Measurements from ENCODE around the gene HHAT.
A peak's percentile ranks its signal among the peaks of the same experiment; 100 is the strongest.

Gene HHAT

DNA sequence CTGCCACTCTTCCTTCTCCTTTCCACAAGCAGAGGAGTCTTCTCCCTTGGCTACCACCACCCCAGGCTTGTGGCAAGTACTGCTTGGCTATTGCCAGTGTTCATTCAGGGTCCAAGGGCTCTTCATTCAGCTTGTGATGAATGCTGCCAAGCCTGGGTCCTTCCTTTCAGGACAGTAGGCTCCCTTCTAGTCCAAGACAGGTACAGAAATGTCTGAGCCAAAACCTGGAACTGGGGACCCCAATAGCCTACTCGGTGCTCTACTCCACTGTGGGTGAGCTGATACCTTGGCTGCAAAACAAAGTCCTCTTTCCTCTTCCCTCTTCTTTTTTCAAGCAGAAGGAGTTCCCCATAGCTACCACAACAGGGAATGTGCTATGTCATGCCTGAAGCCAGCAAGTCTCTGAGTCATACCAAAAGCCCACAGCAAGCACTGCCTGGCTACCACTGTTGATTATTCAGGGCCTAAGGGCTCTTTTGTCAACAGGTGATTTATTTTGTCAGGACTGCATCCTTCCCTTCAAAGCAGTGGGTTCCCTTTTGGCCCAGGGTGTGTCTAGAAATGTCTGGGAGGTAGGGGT, 268.9 kb downstream of the HHAT start:
- DNase-seq (ENCODE audit: low read depth, low spot score): peak; percentile 25

DNA sequence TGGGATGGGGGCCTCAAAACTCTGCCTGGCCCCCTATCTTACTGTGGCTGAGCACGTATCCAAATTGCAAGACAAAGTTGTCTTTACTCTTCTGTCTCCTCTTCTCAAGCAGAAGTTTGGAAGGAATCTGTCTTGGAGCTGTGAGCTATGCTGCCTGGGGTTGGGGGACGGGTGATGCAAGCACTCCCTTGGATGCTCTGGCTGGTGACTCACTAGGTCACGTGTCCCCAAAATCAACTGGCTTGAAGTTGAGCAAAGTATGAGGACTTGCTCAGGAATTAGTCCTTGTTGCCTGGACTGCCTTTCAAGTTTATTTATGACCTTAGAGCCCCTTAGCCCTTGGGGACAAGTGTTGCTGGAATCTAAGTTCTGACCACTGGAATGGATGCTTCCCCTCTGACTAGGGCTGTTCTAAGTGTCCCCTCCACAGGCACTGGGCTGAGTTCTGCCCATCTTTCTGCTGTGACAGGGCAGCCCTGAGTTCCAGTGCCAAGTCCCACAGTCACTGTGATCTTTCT, 269.5 kb downstream of the HHAT start:
- peak; percentile 39 for DNase-seq (ENCODE audit: low read depth, low spot score)

DNA sequence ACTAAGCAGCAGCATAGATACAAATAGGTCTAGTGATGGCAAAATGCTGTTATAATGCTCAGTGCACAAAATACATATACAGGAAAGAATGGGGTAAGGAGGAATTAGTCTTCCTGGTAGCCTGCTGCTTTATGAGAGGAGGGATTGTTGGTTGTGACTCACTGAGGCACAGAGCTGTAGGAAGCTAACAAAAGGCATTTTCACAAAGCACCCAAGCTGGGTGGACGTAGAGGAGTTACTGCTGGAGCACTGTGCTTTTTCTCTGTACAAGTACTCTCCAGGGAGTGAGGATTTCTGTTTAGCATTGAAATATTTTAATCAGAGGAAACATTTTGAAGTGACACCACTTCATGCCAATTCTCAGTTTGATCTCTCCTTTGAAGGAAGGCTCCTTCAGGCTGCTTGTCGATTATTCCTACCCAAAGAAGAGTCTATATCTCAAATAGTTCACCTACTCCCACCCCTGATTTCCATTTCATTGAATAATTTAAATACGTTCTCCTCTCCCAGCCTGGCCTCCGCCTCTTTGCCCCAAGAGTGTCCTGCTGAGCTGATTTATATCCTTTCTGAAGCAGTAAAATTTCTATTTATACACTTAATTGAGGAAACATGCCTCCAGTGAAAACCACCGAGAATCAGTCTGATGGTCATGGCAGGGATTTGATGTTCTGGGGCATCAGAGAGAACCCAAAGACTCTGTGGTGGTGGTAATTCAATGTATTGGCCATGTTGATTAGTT, 271.9 kb downstream of the HHAT start:
- DNase-seq (ENCODE audit: low read depth, low spot score): no peak

DNA sequence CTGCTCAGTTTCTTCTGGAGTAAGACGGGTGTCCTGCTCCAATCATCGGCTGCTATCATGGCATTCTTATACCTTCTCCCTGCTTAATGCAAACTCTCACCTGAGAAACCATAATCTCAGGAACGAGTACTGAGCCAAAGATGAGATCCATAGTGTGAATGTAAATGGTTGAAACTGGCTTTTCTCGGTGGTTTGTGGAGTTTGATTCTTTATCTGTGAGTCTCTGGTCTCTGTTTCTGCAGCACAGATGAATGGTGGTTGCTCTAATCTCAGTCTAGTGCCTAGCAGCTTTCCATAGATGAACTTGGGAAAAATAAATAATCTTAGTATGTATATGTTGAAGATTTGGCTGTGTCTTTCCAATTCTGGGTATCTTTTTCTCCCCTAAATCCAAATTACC, 274.4 kb downstream of the HHAT start:
- DNase-seq (ENCODE audit: low read depth, low spot score): no peak

DNA sequence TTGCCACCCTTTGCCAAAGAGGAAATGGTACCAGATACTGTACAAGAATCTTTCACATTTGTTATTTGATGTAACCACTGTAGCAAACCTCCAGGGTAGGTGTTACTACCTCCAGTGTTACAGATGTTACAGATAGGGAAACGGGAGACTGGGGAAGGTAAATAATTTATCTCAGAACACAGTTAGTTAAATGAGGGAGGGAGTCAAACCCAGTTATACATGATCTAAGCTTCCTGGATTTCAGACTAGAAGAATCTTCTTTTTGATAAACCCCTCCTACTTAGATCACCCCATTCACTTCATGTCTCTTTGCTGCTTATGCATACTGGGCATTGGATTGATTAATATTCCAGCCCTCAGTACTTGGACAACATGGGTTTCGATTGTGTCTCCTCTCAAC, 276.4 kb downstream of the HHAT start:
- no peak for DNase-seq (ENCODE audit: low read depth, low spot score)

DNA sequence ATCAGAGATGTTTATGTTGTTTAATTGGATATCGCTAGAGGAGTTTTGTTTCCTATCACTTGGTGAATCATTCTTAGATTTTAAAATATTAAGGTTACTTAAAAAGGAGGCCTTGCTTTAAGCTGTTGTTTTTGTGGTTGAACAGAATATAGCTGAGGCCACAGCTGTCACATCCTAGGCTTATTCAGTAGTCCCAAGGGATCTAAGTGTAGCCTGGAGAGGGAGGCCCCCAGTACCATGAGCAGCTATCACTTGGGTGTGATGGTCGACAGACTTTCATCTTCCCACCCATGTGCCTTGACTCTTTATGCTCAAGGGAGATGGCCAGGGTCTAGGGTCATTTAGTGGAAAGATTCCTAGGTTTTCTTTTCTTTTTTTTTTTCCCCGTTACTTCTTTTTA, 278.7 kb downstream of the HHAT start:
- DNase-seq (ENCODE audit: low read depth, low spot score): no peak

DNA sequence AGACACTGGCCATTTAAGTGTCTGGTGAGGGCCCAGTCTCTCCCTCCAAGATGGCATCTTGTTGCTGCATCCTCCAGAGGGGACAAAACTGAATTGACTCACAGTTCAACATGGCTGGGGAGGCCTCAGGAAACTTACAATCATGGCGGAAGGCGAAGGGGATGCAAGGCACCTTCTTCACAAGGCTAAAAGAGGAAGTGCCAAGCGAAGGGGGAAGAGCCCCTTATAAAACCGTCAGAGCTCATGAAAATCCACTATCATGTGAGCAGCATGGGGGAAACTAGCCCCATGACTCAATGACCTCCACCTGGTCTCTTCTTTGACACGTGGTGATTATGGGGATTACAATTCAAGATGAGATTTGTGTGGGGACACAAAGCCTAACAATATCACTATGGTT, 280.1 kb downstream of the HHAT start:
- DNase-seq (ENCODE audit: low read depth, low spot score): no peak

DNA sequence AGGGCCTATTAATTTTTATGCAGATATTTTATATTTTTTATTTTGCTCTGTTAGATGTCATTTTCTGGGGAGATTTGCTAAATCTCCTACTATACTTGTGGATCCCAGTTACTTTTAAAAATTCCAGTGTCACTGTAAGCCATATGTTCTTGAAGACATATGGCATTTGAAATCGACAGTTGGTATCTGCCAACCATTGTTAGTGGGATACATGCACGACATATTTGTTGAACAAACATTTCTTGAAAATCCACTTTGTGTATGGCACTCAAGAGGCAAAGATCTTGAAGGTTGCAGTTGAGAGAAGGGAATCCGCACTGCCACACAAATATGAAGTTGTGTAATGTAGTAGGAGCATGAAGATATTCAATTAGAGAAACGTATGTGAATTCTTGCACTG, 287.7 kb downstream of the HHAT start:
- no peak for DNase-seq (ENCODE audit: low read depth, low spot score)

DNA sequence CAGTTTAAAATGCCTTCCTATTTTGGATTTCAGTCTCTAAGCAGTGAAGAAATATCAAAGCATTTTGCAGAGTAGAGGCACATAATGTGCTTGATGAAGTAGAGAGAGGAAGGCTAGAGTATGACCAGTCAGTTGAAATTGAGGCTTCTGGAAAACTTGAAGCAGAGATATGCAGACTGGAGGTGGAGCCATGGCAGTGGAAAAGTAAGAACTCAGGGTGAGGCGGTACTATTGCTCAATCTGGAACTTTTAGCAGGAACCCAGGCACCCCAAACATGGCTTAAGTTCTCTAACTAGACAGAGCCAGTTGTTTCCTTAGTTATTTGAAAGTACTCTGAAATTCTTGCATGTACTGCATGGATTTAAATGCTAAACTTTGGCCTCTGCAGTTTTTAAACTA, 288.6 kb downstream of the HHAT start:
- DNase-seq (ENCODE audit: low read depth, low spot score): no peak

DNA sequence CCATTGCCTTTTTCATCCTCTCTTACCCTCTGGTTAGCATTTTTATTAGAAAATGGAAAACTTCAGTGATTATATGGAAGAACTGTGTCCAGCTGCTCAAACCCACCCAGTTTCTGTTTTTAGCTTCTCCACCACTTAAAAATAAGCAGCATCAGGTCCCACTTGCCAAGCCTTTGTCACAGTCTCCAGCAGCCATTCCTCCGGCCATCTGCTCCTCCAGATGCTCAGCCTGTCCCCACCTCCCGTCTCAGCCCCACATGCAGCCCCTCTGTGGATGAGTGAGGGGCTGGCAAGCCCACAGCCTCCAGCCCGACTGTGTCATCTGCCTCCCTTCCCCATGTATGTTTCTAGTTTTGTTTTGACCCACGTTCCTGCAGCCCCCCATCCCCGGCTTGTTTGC, 289.7 kb downstream of the HHAT start:
- no peak for DNase-seq (ENCODE audit: low read depth, low spot score)

DNA sequence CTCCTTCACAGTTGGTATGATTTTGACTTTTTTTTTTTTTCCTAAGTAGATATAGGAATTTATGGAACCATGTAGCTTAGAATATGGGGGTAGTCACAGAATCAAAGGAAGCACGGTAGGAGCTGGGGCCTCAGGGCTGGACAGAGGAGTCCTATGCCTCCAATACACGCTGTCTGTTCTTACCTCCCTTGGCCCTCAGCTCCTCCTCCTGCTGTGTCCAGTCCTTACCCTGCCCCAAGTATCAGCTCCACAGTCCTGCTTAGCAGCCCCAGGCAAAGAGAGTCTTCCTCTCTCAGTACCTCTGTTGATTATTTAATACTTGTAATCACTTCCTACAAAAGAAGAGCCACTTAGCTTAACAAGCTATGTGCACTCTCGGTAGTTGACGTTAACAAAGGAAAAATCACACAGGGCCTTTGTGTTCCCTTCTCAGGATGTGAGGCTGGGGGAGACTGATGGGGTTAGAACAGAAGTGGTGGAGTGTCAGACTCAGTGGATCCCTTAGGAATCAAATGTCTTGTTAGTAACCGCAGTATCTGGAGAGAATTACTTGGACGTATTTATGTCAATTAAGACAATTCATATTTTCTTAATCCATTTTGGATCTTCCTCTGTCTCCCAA, 292.3 kb downstream of the HHAT start:
- no peak for DNase-seq (ENCODE audit: low read depth, low spot score)

DNA sequence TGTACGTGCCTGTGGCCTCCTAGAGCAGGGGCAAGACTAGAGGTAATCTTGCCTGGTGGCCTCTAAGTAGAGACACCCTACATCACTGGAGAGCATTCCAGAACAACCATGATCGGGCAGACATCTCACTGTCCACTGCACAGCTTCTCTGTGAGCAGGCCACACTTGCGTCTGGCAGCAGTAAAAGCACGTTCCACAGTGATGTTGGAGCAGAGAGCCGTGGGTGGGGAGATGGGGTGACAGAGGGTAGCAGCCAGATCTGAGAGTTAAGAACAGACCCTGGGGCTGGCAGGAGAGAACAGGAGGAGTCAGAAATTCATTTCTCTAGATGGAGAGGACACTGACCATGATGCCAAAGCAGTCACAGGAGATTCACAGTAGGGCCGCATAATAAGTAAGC, 293.0 kb downstream of the HHAT start:
- DNase-seq (ENCODE audit: low read depth, low spot score): no peak

DNA sequence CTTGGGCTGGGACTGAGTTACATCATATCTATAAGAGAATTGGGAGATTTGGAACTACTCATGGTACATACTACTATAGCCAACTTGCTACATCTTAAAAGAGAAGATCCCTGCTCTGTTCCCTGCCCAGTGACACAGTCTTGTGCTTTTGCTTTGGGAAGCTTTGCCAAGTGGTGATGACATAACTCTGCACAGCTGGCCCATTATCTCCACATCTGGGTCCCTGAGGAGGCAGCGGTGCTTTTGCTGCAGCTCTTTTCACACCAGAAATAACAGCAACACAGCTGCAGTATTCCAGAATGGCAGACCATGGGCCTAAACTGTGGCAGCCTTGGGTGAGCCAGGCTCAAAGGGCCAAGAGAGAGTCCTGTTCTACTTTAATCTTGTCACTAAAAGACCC, 296.0 kb downstream of the HHAT start:
- no peak for DNase-seq (ENCODE audit: low read depth, low spot score)

DNA sequence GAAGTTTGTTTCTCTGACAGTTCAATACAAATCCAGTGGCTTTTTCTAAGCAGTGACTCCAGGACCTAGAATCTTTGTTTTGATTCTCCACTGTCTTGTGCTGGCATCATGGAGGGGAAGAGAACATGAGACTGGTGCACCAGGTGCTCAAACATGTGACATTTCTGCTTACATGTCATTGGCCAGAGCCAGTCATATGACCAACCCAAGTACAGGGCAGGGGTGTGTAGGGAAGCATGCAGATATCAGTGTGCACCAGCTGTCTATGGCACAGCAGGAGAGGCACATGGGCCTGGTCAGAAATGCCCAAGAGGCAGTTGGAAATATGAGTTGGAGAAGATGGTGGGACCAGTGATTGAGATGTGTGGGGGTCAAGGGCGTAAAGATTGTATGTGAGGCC, 297.0 kb downstream of the HHAT start:
- DNase-seq (ENCODE audit: low read depth, low spot score): no peak

DNA sequence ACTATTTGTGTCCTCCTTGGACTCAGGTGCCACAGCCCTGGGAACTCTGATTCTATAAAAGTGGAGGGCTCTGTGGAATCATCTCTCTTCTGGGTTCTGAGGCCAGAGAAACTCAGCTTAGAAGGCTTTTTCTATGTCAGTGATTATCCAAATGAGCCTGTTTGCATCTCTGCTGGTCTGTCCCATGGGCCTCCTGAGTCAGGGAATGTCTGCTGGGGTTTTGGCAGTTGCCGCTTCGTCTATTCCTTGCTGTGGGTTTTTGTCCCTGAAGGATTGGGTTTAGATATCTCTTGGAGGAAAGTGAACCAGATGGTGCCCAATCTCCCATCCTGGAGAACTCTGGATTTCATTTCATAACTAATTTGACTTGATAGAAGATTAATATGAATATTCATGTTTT, 297.6 kb downstream of the HHAT start:
- no peak for DNase-seq (ENCODE audit: low read depth, low spot score)

DNA sequence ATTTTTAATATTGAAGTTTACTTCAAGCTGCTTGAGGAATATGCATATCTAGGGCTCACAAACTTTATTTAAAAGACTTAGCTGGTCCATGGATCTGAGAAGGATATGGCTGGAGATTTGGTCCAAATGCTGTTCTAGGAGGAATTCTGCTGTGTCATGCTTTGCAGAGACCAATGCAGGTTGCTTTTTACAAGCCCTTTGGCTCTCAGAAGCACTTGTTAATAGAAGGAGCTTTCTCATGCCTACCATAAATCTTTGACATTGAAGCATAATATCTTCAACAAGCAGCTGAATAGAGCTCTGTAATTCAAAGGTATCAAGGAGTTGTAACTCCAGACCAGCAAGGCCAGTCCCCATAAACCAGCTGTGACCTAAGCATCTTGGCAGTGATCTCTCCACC, 299.1 kb downstream of the HHAT start:
- no peak for DNase-seq (ENCODE audit: low read depth, low spot score)

DNA sequence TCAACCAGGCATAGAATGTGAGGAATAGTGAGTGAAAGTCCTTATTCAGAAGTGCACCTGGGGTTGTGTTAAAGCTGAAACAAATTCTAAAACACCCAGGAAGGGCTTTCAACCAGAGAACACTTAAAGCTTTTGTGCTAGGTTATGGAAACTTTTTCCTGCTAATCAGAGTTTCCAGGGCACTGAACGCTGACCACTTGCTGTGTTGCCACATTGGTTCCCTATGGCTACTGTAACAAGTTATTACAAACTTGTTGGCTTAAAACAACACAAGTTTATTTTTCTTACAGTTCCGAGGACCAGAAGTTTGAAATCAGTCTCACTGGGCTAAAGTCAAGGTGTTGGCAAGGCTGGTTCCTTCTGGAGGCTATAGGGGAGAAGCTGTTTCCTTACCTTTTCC, 300.6 kb downstream of the HHAT start:
- DNase-seq (ENCODE audit: low read depth, low spot score): no peak

DNA sequence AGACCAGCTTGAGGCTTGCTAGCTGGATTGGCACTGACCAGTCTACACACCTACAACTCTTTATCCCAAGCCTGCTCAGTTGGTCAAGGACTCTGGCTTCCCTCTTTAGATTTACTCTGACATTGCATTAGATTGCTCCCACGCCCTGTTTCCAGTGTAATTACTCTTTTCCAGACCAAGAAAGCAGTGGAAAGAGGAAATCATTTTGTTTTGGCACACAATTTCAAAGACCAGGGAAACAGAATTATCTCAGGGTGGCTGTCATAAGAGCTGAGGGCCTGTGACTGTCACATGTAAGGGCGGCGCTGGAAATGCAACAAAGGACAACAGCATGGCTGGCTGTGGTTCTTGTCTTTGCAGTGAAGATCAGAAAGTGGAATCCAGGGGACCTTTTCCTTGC, 302.7 kb downstream of the HHAT start:
- DNase-seq (ENCODE audit: low read depth, low spot score): no peak

DNA sequence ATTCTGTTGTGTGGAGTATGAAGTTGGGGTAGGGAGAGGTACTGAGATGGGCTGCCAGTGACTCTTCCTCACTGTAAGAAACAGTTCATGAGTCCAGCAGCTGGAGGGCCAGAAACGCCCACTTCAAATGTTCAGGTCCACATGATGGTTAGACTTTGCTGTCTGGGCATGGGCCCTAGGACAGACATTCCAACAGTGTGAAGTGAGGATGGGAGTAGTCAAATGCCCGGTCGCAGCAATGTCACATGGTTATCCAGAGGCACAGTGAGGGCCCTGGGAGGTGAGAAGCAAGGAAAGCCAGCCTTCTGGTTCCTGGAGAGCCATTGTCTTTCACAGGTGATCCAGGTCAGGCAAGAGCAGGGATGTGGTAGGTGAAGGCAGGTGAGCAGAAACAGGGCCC, 304.4 kb downstream of the HHAT start:
- no peak for DNase-seq (ENCODE audit: low read depth, low spot score)

DNA sequence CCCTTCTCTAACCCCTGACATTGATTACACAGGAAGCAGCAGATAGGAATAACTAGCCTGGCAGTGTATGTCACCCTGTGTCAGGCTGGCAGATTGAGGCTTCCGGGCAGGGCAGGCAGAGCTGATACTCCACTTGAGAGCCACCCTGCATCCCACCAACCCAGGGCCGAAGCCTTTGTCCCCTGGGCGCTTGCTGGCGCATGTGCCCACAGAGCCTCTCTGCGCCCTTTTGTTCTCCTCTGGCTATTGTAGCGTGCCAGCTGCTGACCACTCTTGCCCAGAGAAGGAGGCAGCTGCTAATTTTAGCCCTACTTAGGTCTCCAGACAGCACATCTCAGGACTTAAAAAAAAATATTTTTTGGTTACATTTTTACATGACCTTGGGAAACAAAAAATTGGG, 304.9 kb downstream of the HHAT start:
- no peak for DNase-seq (ENCODE audit: low read depth, low spot score)

DNA sequence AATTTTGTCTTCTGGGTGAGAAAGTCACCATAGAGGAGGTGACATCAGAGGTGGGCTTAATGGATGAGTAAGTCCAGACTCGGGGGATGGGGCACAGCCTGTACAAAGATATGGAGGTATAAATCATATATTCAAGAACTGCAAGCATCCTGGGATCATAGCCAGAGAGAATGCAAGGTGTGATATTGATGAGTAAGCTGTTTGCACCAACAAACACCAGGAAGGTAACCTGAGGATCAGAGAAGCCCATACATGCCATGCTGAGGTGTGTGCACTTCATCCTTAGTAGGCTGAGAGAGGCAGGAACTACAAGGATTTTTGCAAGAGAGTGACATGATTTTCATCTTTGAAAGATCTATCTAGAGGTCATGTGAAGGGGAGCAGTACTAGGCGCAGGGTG, 306.4 kb downstream of the HHAT start:
- no peak for DNase-seq (ENCODE audit: low read depth, low spot score)

DNA sequence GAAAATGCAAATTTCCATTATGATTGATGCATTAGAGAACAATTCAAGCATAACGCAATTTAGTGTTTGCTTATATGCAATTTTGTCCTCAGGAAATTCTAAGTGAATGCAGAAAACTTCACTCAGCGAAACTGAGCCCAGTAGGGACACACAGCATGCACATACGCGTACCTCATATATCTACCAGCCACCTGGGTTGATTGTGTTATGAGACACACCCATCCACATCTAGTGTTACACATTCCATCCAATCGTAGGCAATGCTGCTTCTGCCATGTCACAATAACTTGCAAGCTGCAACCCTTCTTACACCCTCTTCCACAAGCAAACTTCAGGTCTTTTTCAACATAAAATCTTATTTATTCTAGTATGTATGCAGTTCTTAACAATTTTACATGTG, 312.9 kb downstream of the HHAT start:
- DNase-seq (ENCODE audit: low read depth, low spot score): no peak

DNA sequence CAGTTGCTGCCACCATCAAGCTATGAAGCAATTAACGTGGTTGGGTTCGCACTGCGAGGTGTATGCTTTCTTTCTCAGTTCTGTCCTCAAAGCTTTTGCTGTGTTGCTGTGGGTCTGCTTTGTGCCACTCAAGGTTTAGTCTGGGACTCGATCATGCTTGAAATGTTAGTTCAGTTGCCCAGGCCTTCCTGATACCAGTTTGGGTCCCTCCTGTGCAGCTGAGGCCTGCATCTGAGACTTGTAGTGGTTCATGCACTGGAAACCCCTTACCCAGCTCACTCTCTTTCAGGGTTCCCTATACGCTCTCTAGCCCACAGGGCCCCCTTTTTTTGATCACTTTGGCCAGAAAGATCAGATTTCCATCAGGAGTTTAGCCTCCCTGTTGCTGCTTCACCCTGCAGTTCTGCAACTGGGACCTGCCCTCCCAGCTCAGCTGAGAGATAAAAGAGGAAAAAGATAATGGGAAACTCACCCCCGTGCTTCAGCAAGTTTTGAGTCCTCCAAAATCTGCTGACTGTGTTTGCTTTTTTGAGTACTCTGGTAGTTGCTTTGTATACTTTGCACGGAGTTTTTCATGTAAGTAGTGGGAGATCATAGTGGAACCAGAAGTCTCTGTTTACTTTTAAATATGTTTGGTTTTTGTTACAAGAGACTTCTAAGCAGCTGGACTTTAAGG, 317.0 kb downstream of the HHAT start:
- no peak for DNase-seq (ENCODE audit: low read depth, low spot score)
